Activated CD4-positive, alpha-beta T cell treated with anti-CD3 and anti-CD28 coated beads for 24 hours (primary cell): Measurements from ENCODE around the gene ITGA2.
"Not testable (repeated sequence)": the region's sequence is repeated elsewhere in the genome, so short reads cannot be mapped to it uniquely, and the experiment has no call there.

Source experiments
- DNase-seq, 2 donors: peaks; one replicate each; pipeline ENCODE4 v3.0.0-alpha.2; 2020; ENCODE audit warnings: low read depth in 2 of 2

Gene ITGA2

GRCh38 chr5:52989025-52989780 lies at the start of gene ITGA2:
ITGA2 (plus strand) TSS chr5:52989352; CDS start chr5:52989469, 117 bp downstream.
- DNase-seq = peak in 1 of 2 donors; percentile 15

- no peak for DNase-seq
Observed at GRCh38 chr5:52943285-52943684, 45.9 kb upstream of the ITGA2 start.

GRCh38 chr5:52943808-52944207 lies 45.3 kb upstream of the ITGA2 start:
- no peak for DNase-seq

- DNase-seq = no peak
Observed at GRCh38 chr5:52945040-52945439, 44.1 kb upstream of the ITGA2 start.

- DNase-seq = no peak
Observed at GRCh38 chr5:52947208-52947607, 41.9 kb upstream of the ITGA2 start.

GRCh38 chr5:52947851-52948250 lies 41.3 kb upstream of the ITGA2 start:
- DNase-seq = no peak

GRCh38 chr5:52948418-52949076 lies 40.6 kb upstream of the ITGA2 start:
- peak; percentile 18 to 39 for DNase-seq

GRCh38 chr5:52950686-52951085 lies 38.5 kb upstream of the ITGA2 start:
- DNase-seq = no peak

- no peak for DNase-seq
Observed at GRCh38 chr5:52952483-52952882, 36.7 kb upstream of the ITGA2 start.

- DNase-seq = no peak
Observed at GRCh38 chr5:52956014-52956413, 33.1 kb upstream of the ITGA2 start.

GRCh38 chr5:52956915-52957747 lies 32.0 kb upstream of the ITGA2 start:
- DNase-seq = no peak

- DNase-seq = no peak
Observed at GRCh38 chr5:52961274-52961681, 27.9 kb upstream of the ITGA2 start.

GRCh38 chr5:52963636-52964035 lies 25.5 kb upstream of the ITGA2 start:
- no peak for DNase-seq

GRCh38 chr5:52964138-52964537 lies 25.0 kb upstream of the ITGA2 start:
- DNase-seq = no peak

- DNase-seq = not testable (repeated sequence)
Observed at GRCh38 chr5:52976157-52976556, 13.0 kb upstream of the ITGA2 start.

- no peak for DNase-seq
Observed at GRCh38 chr5:52977264-52977897, 11.8 kb upstream of the ITGA2 start.

- DNase-seq = no peak
Observed at GRCh38 chr5:52981507-52981906, 7.6 kb upstream of the ITGA2 start.

- DNase-seq = no peak
Observed at GRCh38 chr5:52983731-52984636, 5.2 kb upstream of the ITGA2 start.

- DNase-seq = no peak
Observed at GRCh38 chr5:52985306-52985705, 3.8 kb upstream of the ITGA2 start.

- no peak for DNase-seq
Observed at GRCh38 chr5:52987711-52988331, 1.3 kb upstream of the ITGA2 start.
